CD14-positive monocyte (primary cell): ENCODE measurements around the gene FBXL15. TPM values are rescaled to one million over a fixed set of nuclear protein-coding genes. Genes with fewer than 3 reads are reported as not detected.

Source experiments
- DNase-seq, 3 donors: peaks; one replicate each; pipeline ENCODE4 v3.0.0-alpha.2; 2011 to 2022
- H2AFZ ChIP-seq: 2 replicates; pipeline ENCODE4 v1.6.0; 2012; ENCODE audit warnings: mild to moderate bottlenecking, low read depth, low read length, inconsistent platforms; ENCODE audit not compliant: insufficient read depth, poor library complexity, severe bottlenecking
- H3K27ac ChIP-seq, 2 donors: 1 replicate in 1 of 2; 2 replicates in 1 of 2; pipeline ENCODE4 v1.5.1; 2012 to 2013; ENCODE audit warnings: low read length in 2 of 2, control low read depth in 1 of 2, inconsistent platforms in 1 of 2, low read depth in 1 of 2, mild to moderate bottlenecking in 1 of 2
- H3K27me3 ChIP-seq, 2 donors: one replicate each; pipeline versions ENCODE4 v1.6.0 to v1.6.1; 2011 to 2013; ENCODE audit warnings: low read length in 2 of 2; ENCODE audit not compliant: control insufficient read depth in 2 of 2, insufficient read depth in 2 of 2
- H3K36me3 ChIP-seq, 2 donors: replicated peaks in 1 of 2; 1 replicate in 1 of 2; 2 replicates in 1 of 2; pipeline versions ENCODE4 v1.5.1 to v1.6.1; 2012 to 2013; ENCODE audit warnings: low read length in 2 of 2, control low read depth in 1 of 2, inconsistent platforms in 1 of 2, mild to moderate bottlenecking in 1 of 2; ENCODE audit not compliant: insufficient read depth in 2 of 2, control insufficient read depth in 1 of 2
- H3K4me1 ChIP-seq, 2 donors: 1 replicate in 1 of 2; 2 replicates in 1 of 2; pipeline versions ENCODE4 v1.5.1 to v1.6.1; 2012 to 2013; ENCODE audit warnings: low read length in 2 of 2, control low read depth in 1 of 2, inconsistent platforms in 1 of 2, mild to moderate bottlenecking in 1 of 2, moderate library complexity in 1 of 2; ENCODE audit not compliant: insufficient read depth in 2 of 2, control insufficient read depth in 1 of 2
- H3K4me2 ChIP-seq: replicated peaks from 2 replicates; pipeline ENCODE3; 2012; ENCODE audit warnings: low read length, moderate library complexity, mild to moderate bottlenecking; ENCODE audit not compliant: poor library complexity, severe bottlenecking; ENCODE audit errors: extremely low read depth
- H3K4me3 ChIP-seq, 3 experiments: fragments of 200-600 bp in 1 of 3; sonication (generic) in 1 of 3; replicated peaks in 1 of 3; 1 replicate in 2 of 3; 2 replicates in 1 of 3; pipeline ENCODE4 v1.5.1; 2011 to 2013; ENCODE audit warnings: low read length in 3 of 3, mild to moderate bottlenecking in 3 of 3, control low read depth in 2 of 3, low read depth in 2 of 3, inconsistent platforms in 1 of 3, moderate library complexity in 1 of 3
- H3K79me2 ChIP-seq: 2 replicates; pipeline ENCODE4 v1.6.0; 2012; ENCODE audit warnings: mild to moderate bottlenecking, control low read depth, inconsistent platforms, low read length, moderate library complexity; ENCODE audit not compliant: insufficient read depth
- H3K9ac ChIP-seq: 2 replicates; pipeline ENCODE4 v1.6.0; 2017; ENCODE audit warnings: low read length, mild to moderate bottlenecking; ENCODE audit not compliant: insufficient read depth, poor library complexity, severe bottlenecking
- H3K9me3 ChIP-seq, 2 donors: replicated peaks in 1 of 2; 1 replicate in 1 of 2; 2 replicates in 1 of 2; pipeline versions ENCODE4 v1.5.1 to v1.6.1; 2012 to 2013; ENCODE audit warnings: low read length in 2 of 2, control low read depth in 1 of 2; ENCODE audit not compliant: control insufficient read depth in 1 of 2, insufficient read depth in 1 of 2
- H4K20me1 ChIP-seq: 2 replicates; pipeline ENCODE4 v1.6.0; 2012; ENCODE audit warnings: mild to moderate bottlenecking, low read length, control low read depth, moderate library complexity; ENCODE audit not compliant: insufficient read depth
- H3K27ac Mint-ChIP-seq, 7 donors: one replicate each; pipeline ENCODE4 v1.8.0; 2020; ENCODE audit warnings: mild to moderate bottlenecking in 7 of 7, mixed read lengths in 7 of 7, moderate library complexity in 6 of 7, inconsistent platforms in 2 of 7
- H3K27me3 Mint-ChIP-seq, 3 donors: one replicate each; pipeline ENCODE4 v1.8.0; 2021 to 2022; ENCODE audit warnings: low read depth in 3 of 3, mild to moderate bottlenecking in 3 of 3, mixed read lengths in 3 of 3, moderate library complexity in 3 of 3, inconsistent platforms in 1 of 3
- H3K36me3 Mint-ChIP-seq, 2 donors: one replicate each; pipeline ENCODE4 v1.8.0; 2020; ENCODE audit warnings: mixed read lengths in 2 of 2, inconsistent platforms in 1 of 2, mild to moderate bottlenecking in 1 of 2
- H3K4me1 Mint-ChIP-seq: one replicate; pipeline ENCODE4 v1.8.0; 2020; ENCODE audit warnings: mild to moderate bottlenecking, mixed read lengths
- H3K4me3 Mint-ChIP-seq, 2 donors: one replicate each; pipeline ENCODE4 v1.8.0; 2020; ENCODE audit warnings: mild to moderate bottlenecking in 2 of 2, mixed read lengths in 2 of 2, moderate library complexity in 1 of 2
- H3K9me3 Mint-ChIP-seq, 7 donors: one replicate each; pipeline ENCODE4 v1.8.0; 2020 to 2022; ENCODE audit warnings: mixed read lengths in 7 of 7, mild to moderate bottlenecking in 6 of 7, moderate library complexity in 6 of 7, inconsistent platforms in 2 of 7
- CTCF ChIP-seq: fragments of 200-600 bp; IDR thresholded peaks from one replicate; pipeline ENCODE4 v1.8.0; 2022; ENCODE audit warnings: antibody characterized with exemption, mild to moderate bottlenecking
- WGBS: methylation state at CpG from one replicate; pipeline ENCODE4 v1.1.5; 2013; ENCODE audit warnings: missing lambda C conversion rate; ENCODE audit not compliant: insufficient coverage; 5-methylcytosine and 5-hydroxymethylcytosine counted together
- intact Hi-C, 2 donors: fragments of 100-400 bp; cut with micrococcal nuclease; formaldehyde crosslinking; loops; one replicate each; pipeline versions ENCODE4 v1.15.0 to v1.15.1; 2023
- polyA plus RNA-seq, 3 donors: library from polyadenylated mRNA; depleted of rRNA in 1 of 3; unstranded in 2 of 3; stranded (reverse) in 1 of 3; fragments of 300-500 nt in 2 of 3; fragments of >200 nt in 1 of 3; fragmentation: Illumina TruSeq in 2 of 3; gene quantifications; 1 replicate in 2 of 3; 2 replicates in 1 of 3; pipeline ENCODE4 v1.2.3, GENCODE V29; 2012 to 2021

FBXL15 gene
- polyA plus RNA-seq, 3 donors: 16.0 to 36.3 (median 25.5) TPM

GRCh38 chr10:102467318-102467717 lies 46.7 kb downstream of the FBXL15 start:
- Mint-ChIP-seq H3K4me1 (peaks cover 51% of the 10 kb centered on the region), H3K36me3 (peaks cover 17 to 21% of the 10 kb centered on the region in 2 donors), H3K27me3 (peaks cover 6 to 10% (median 7%) of the 10 kb centered on the region in 3 donors), H3K4me3 (no peak overlapping the region), H3K9me3 (no peaks in the 10 kb centered on the region), H3K27ac (peak overlapping the region; percentile 75 to 97 (median 95))
- Histone ChIP-seq H3K4me1 (peaks cover 36 to 47% of the 10 kb centered on the region in 2 donors), H2AFZ (no peak overlapping the region), H4K20me1 (no peaks in the 10 kb centered on the region), H3K4me2 (no peak overlapping the region), H3K4me3 (no peak overlapping the region), H3K36me3 (peaks cover 2 to 5% of the 10 kb centered on the region in 2 donors), H3K9ac (no peak overlapping the region), H3K9me3 (no peaks in the 10 kb centered on the region), H3K27me3 (peaks cover 0 to 3% of the 10 kb centered on the region in 2 donors), H3K79me2 (no peaks in the 10 kb centered on the region), H3K27ac (peak overlapping the region; percentile 63 to 86)
- intact Hi-C loops: no loop called here
- WGBS: 85% methylated on average over 4 of the region's 6 CpGs
- TF ChIP-seq CTCF: no peak
- no peak for DNase-seq

- Histone ChIP-seq H2AFZ (no peak overlapping the region), H3K4me1 (peaks cover 30 to 40% of the 10 kb centered on the region in 2 donors), H4K20me1 (no peaks in the 10 kb centered on the region), H3K27ac (peak overlapping the region; percentile 63 to 86), H3K4me3 (peak overlapping the region in 1 of 3 experiments; percentile 35), H3K9me3 (no peaks in the 10 kb centered on the region), H3K4me2 (peak overlapping the region; percentile 48), H3K27me3 (no peaks in the 10 kb centered on the region), H3K9ac (no peak overlapping the region), H3K79me2 (no peaks in the 10 kb centered on the region), H3K36me3 (peaks cover 2 to 5% of the 10 kb centered on the region in 2 donors)
- H3K4me3 Mint-ChIP-seq: peak overlapping the region; percentile 35 to 64
- peaks cover 44% of the 10 kb centered on the region for H3K4me1 Mint-ChIP-seq
- H3K27me3 Mint-ChIP-seq: peaks cover 3 to 9% (median 7%) of the 10 kb centered on the region in 3 donors
- peaks cover 17 to 25% of the 10 kb centered on the region in 2 donors for H3K36me3 Mint-ChIP-seq
- DNase-seq: peak; percentile 84 to 94 (median 88)
- no peak for TF ChIP-seq CTCF
- WGBS: 0% methylated on average over 3 of the region's 6 CpGs
- peak overlapping the region; percentile 93 to 97 (median 96) for H3K27ac Mint-ChIP-seq
- intact Hi-C loops: no loop called here
- H3K9me3 Mint-ChIP-seq: no peaks in the 10 kb centered on the region
Measured at GRCh38 chr10:102467971-102468438, 47.4 kb downstream of the FBXL15 start.
